SKM-1 (cell line): ENCODE results near the gene BPIFA3.

Experiments used
- DNase-seq: peaks from one replicate; lab custom pipeline; 2025; ENCODE audit not compliant: unreplicated experiment; lab: John Stamatoyannopoulos, UW

BPIFA3 gene

GRCh38 chr20:33211817-33212424 is 5.2 kb upstream of the BPIFA3 start:
- no peak for DNase-seq

- no peak for DNase-seq
Observed at GRCh38 chr20:33224399-33224798, 7.2 kb downstream of the BPIFA3 start.

GRCh38 chr20:33229843-33230242 is 12.7 kb downstream of the BPIFA3 start:
- DNase-seq = no peak

- no peak for DNase-seq
Observed at GRCh38 chr20:33231237-33231636, 14.1 kb downstream of the BPIFA3 start.

GRCh38 chr20:33232486-33233072 is 15.4 kb downstream of the BPIFA3 start:
- no peak for DNase-seq

GRCh38 chr20:33233129-33233774 is 16.1 kb downstream of the BPIFA3 start:
- DNase-seq = no peak

- DNase-seq = no peak
Observed at GRCh38 chr20:33234050-33234449, 16.9 kb downstream of the BPIFA3 start.

- no peak for DNase-seq
Observed at GRCh38 chr20:33235696-33236095, 18.5 kb downstream of the BPIFA3 start, which contains the start of gene BPIFA1. TSS of gene BPIFA1 (plus strand) at chr20:33235996. CDS start at chr20:33237712, 1,716 bp downstream.

- no peak for DNase-seq
Observed at GRCh38 chr20:33236351-33236750, 19.2 kb downstream of the BPIFA3 start.

GRCh38 chr20:33237989-33238388 is 20.8 kb downstream of the BPIFA3 start:
- DNase-seq = no peak

- no peak for DNase-seq
Observed at GRCh38 chr20:33239418-33239817, 22.3 kb downstream of the BPIFA3 start.

GRCh38 chr20:33239979-33240736 is 23.0 kb downstream of the BPIFA3 start:
- DNase-seq = no peak

GRCh38 chr20:33240923-33241322 is 23.8 kb downstream of the BPIFA3 start:
- no peak for DNase-seq

- no peak for DNase-seq
Observed at GRCh38 chr20:33242319-33243100, 25.4 kb downstream of the BPIFA3 start.

GRCh38 chr20:33246077-33246476 is 28.9 kb downstream of the BPIFA3 start:
- DNase-seq = no peak

GRCh38 chr20:33249456-33249855 is 32.3 kb downstream of the BPIFA3 start:
- no peak for DNase-seq

- DNase-seq = no peak
Observed at GRCh38 chr20:33250666-33251065, 33.5 kb downstream of the BPIFA3 start.

- DNase-seq = no peak
Observed at GRCh38 chr20:33251496-33251895, 34.3 kb downstream of the BPIFA3 start.

- DNase-seq = no peak
Observed at GRCh38 chr20:33252460-33252859, 35.3 kb downstream of the BPIFA3 start.

- no peak for DNase-seq
Observed at GRCh38 chr20:33255005-33255404, 37.9 kb downstream of the BPIFA3 start.

- no peak for DNase-seq
Observed at GRCh38 chr20:33257237-33257636, 40.1 kb downstream of the BPIFA3 start.
